GM12891 (cell line): ENCODE measurements around the gene MAP1B.

Source experiments
- POLR2A ChIP-seq: IDR thresholded peaks from 2 replicates; pipeline ENCODE4 v1.6.1; 2011; ENCODE audit warnings: low read depth, low read length, control low read depth
- POLR2AphosphoS5 ChIP-seq: IDR thresholded peaks from 2 replicates; pipeline ENCODE4 v1.6.1; 2011; ENCODE audit warnings: low read depth, low read length, control low read depth
- POU2F2 ChIP-seq: IDR thresholded peaks from 2 replicates; pipeline ENCODE4 v1.6.1; 2011; ENCODE audit warnings: low read depth, mild to moderate bottlenecking, control low read depth, low read length, moderate library complexity
- SPI1 ChIP-seq: IDR thresholded peaks from 2 replicates; pipeline ENCODE4 v1.6.1; 2011; ENCODE audit warnings: low read depth, low read length, control low read depth
- TAF1 ChIP-seq: IDR thresholded peaks from 2 replicates; pipeline ENCODE4 v1.6.1; 2011; ENCODE audit warnings: low read depth, low read length, control low read depth

DNA sequence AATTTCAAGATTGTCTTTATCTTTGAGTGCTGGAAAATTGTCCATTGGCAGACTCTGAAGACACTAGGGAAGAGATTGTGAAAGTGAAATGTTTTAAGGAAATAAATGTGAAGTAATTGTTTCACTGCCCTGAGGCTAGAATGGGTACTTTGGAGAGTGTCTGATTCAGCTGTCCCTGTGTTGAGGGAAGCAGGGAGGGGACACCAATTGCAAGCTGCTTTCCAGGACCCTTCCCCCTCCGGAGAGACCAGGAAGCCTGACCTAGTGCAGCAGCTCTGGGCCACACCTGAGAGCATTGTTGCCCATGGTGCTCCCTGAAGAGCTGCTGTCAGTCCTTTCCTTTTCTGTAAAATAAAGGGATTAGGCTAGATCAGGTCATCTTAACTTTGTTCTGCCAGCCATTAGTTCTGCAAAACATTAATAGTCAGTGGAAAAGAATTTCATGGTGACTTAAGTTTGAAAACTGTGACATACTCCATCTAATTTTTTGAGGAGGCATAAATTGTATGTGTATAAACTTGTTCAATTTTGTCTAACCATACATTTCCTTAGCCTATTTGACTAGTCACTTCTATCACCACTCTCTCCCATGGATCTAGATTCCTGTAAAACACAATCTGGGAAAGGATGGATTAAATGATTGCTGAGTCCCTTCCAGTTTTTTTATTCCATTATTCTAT lies 18.8 kb downstream of the MAP1B start:
- TF ChIP-seq POLR2A = no peak
- TF ChIP-seq SPI1 = no peak
- TF ChIP-seq POU2F2 = no peak
- no peak for TF ChIP-seq POLR2AphosphoS5
- no peak for TF ChIP-seq TAF1
